Stomach smooth muscle (tissue), 2 donors: ENCODE results near the gene ALKBH3.
A peak's percentile ranks its signal among the peaks of the same experiment; 100 is the strongest.

Source experiments
- H3K27ac ChIP-seq: one replicate; pipeline ENCODE4 v1.7.0; 2013; ENCODE audit warnings: mild to moderate bottlenecking, low read length, inconsistent platforms
- H3K27me3 ChIP-seq, 2 donors: one replicate each; pipeline ENCODE4 v1.7.0; 2013; ENCODE audit warnings: low read length in 2 of 2; ENCODE audit not compliant: insufficient read depth in 2 of 2, control insufficient read depth in 1 of 2
- H3K36me3 ChIP-seq, 2 donors: one replicate each; pipeline ENCODE4 v1.7.0; 2013; ENCODE audit warnings: low read length in 2 of 2; ENCODE audit not compliant: control insufficient read depth in 2 of 2, insufficient read depth in 2 of 2
- H3K4me1 ChIP-seq: one replicate; pipeline ENCODE4 v1.7.0; 2013; ENCODE audit warnings: low read length; ENCODE audit not compliant: control insufficient read depth, insufficient read depth
- H3K4me3 ChIP-seq, 2 donors: one replicate each; pipeline ENCODE4 v1.7.0; 2013; ENCODE audit warnings: low read length in 2 of 2
- H3K9ac ChIP-seq, 2 donors: one replicate each; pipeline ENCODE4 v1.7.0; 2013; ENCODE audit warnings: low read length in 2 of 2, mild to moderate bottlenecking in 1 of 2
- H3K9me3 ChIP-seq, 2 donors: one replicate each; pipeline ENCODE4 v1.7.0; 2013; ENCODE audit warnings: low read length in 2 of 2; ENCODE audit not compliant: control insufficient read depth in 2 of 2
- donor health status: healthy.
- donor health status: Pancreatic carcinoma.

The ALKBH3 gene

GRCh38 chr11:43930868-43931716 is 50.5 kb downstream of the ALKBH3 start:
- no peaks in the 10 kb centered on the region for H3K9me3 ChIP-seq
- peaks cover 2 to 8% of the 10 kb centered on the region in 2 donors for H3K27me3 ChIP-seq
- no peak overlapping the region for H3K4me3 ChIP-seq
- no peak overlapping the region for H3K9ac ChIP-seq
- no peak overlapping the region for H3K27ac ChIP-seq
- no peaks in the 10 kb centered on the region for H3K36me3 ChIP-seq
- peaks cover 14% of the 10 kb centered on the region for H3K4me1 ChIP-seq

GRCh38 chr11:43931717-43932039 is 51.0 kb downstream of the ALKBH3 start:
- Histone ChIP-seq H3K4me3 (no peak overlapping the region), H3K36me3 (no peaks in the 10 kb centered on the region), H3K4me1 (peaks cover 8% of the 10 kb centered on the region), H3K9me3 (no peaks in the 10 kb centered on the region), H3K27me3 (peaks cover 2 to 9% of the 10 kb centered on the region in 2 donors), H3K27ac (no peak overlapping the region), H3K9ac (no peak overlapping the region)

GRCh38 chr11:43933226-43933607 is 52.6 kb downstream of the ALKBH3 start:
- Histone ChIP-seq H3K27me3 (peaks cover 2 to 9% of the 10 kb centered on the region in 2 donors), H3K9me3 (no peaks in the 10 kb centered on the region), H3K36me3 (no peaks in the 10 kb centered on the region), H3K9ac (no peak overlapping the region), H3K27ac (no peak overlapping the region), H3K4me1 (peaks cover 4% of the 10 kb centered on the region), H3K4me3 (no peak overlapping the region)

- Histone ChIP-seq H3K27me3 (peaks cover 2 to 9% of the 10 kb centered on the region in 2 donors), H3K9ac (no peak overlapping the region), H3K27ac (no peak overlapping the region), H3K9me3 (no peaks in the 10 kb centered on the region), H3K4me1 (peaks cover 4% of the 10 kb centered on the region), H3K36me3 (no peaks in the 10 kb centered on the region), H3K4me3 (no peak overlapping the region)
Observed at GRCh38 chr11:43933608-43934551, 53.2 kb downstream of the ALKBH3 start.

GRCh38 chr11:43934601-43935423 is 54.2 kb downstream of the ALKBH3 start:
- Histone ChIP-seq H3K9ac (no peak overlapping the region), H3K4me3 (no peak overlapping the region), H3K36me3 (no peaks in the 10 kb centered on the region), H3K9me3 (no peaks in the 10 kb centered on the region), H3K27ac (no peak overlapping the region), H3K4me1 (peaks cover 4% of the 10 kb centered on the region), H3K27me3 (peaks cover 2 to 9% of the 10 kb centered on the region in 2 donors)

GRCh38 chr11:43935424-43935979 is 54.9 kb downstream of the ALKBH3 start:
- Histone ChIP-seq H3K27me3 (peaks cover 2 to 9% of the 10 kb centered on the region in 2 donors), H3K9me3 (no peaks in the 10 kb centered on the region), H3K9ac (no peak overlapping the region), H3K27ac (no peak overlapping the region), H3K4me1 (peaks cover 4% of the 10 kb centered on the region), H3K4me3 (no peak overlapping the region), H3K36me3 (no peaks in the 10 kb centered on the region)

- no peak overlapping the region for H3K27ac ChIP-seq
- H3K9me3 ChIP-seq: no peaks in the 10 kb centered on the region
- peaks cover 2 to 9% of the 10 kb centered on the region in 2 donors for H3K27me3 ChIP-seq
- H3K36me3 ChIP-seq: no peaks in the 10 kb centered on the region
- peaks cover 4% of the 10 kb centered on the region for H3K4me1 ChIP-seq
- H3K4me3 ChIP-seq: no peak overlapping the region
- no peak overlapping the region for H3K9ac ChIP-seq
Observed at GRCh38 chr11:43936076-43936475, 55.4 kb downstream of the ALKBH3 start.

GRCh38 chr11:43937434-43938411 is 57.1 kb downstream of the ALKBH3 start:
- Histone ChIP-seq H3K9ac (no peak overlapping the region), H3K9me3 (no peaks in the 10 kb centered on the region), H3K36me3 (no peaks in the 10 kb centered on the region), H3K4me3 (no peak overlapping the region), H3K4me1 (peaks cover 11% of the 10 kb centered on the region), H3K27ac (no peak overlapping the region), H3K27me3 (peaks cover 2 to 9% of the 10 kb centered on the region in 2 donors)

GRCh38 chr11:43941257-43941994 is 60.8 kb downstream of the ALKBH3 start:
- Histone ChIP-seq H3K27me3 (no peaks in the 10 kb centered on the region), H3K9ac (peak overlapping the region; percentile 29 to 58), H3K27ac (peak overlapping the region; percentile 80), H3K36me3 (no peaks in the 10 kb centered on the region), H3K4me1 (peaks cover 20% of the 10 kb centered on the region), H3K4me3 (peak overlapping the region; percentile 33 to 90), H3K9me3 (no peaks in the 10 kb centered on the region)
